Astrocyte (in vitro differentiated cells and primary cell): Measurements from ENCODE around the gene ITPKA. TPM values are rescaled to one million over a fixed set of nuclear protein-coding genes. Genes with fewer than 3 reads are reported as not detected.

Source experiments
- DNase-seq: peaks from one replicate; pipeline ENCODE4 v3.0.0-alpha.2; 2010; ENCODE audit warnings: low read depth
- FAIRE-seq: peaks from 2 replicates; lab custom pipeline; 2011; peaks lifted over from hg19 to GRCh38; lab: Jason Lieb, UNC
- H2AFZ ChIP-seq: 2 replicates; pipeline ENCODE4 v1.6.0; 2012; ENCODE audit warnings: low read depth, low read length, inconsistent platforms
- H3K27ac ChIP-seq: 2 replicates; pipeline ENCODE4 v1.5.1; 2011; ENCODE audit warnings: low read depth, low read length, inconsistent platforms
- H3K27me3 ChIP-seq: 2 replicates; pipeline ENCODE4 v1.6.0; 2011; ENCODE audit warnings: low read length, inconsistent platforms; ENCODE audit not compliant: insufficient read depth
- H3K36me3 ChIP-seq: 2 replicates; pipeline ENCODE4 v1.5.1; 2011; ENCODE audit warnings: low read length, inconsistent platforms; ENCODE audit not compliant: insufficient read depth
- H3K4me1 ChIP-seq: 2 replicates; pipeline ENCODE4 v1.5.1; 2011; ENCODE audit warnings: low read length, inconsistent platforms; ENCODE audit not compliant: insufficient read depth
- H3K4me2 ChIP-seq: 2 replicates; pipeline ENCODE4 v1.6.0; 2012; ENCODE audit warnings: low read length, inconsistent platforms
- H3K4me3 ChIP-seq: 2 replicates; pipeline ENCODE4 v1.5.1; 2011; ENCODE audit warnings: low read depth, mild to moderate bottlenecking, low read length, inconsistent platforms; ENCODE audit not compliant: insufficient read depth
- H3K79me2 ChIP-seq: 2 replicates; pipeline ENCODE4 v1.6.0; 2012; ENCODE audit warnings: mild to moderate bottlenecking, low read length, inconsistent platforms; ENCODE audit not compliant: insufficient read depth
- H3K9ac ChIP-seq: 2 replicates; pipeline ENCODE4 v1.6.0; 2012; ENCODE audit warnings: mild to moderate bottlenecking, low read length, inconsistent platforms
- H3K9me3 ChIP-seq: 2 replicates; pipeline ENCODE4 v1.5.1; 2012; ENCODE audit warnings: low read depth, mild to moderate bottlenecking, low read length, inconsistent platforms; ENCODE audit not compliant: insufficient read depth
- H4K20me1 ChIP-seq: 2 replicates; pipeline ENCODE4 v1.6.0; 2012; ENCODE audit warnings: low read length, inconsistent platforms; ENCODE audit not compliant: insufficient read depth
- H3K27ac Mint-ChIP-seq: one replicate; pipeline ENCODE4 v1.8.0; 2021; ENCODE audit warnings: mild to moderate bottlenecking, mixed read lengths; ENCODE audit not compliant: unreplicated experiment
- H3K27me3 Mint-ChIP-seq: one replicate; pipeline ENCODE4 v1.8.0; 2021; ENCODE audit warnings: low read depth, mixed read lengths; ENCODE audit not compliant: unreplicated experiment
- H3K36me3 Mint-ChIP-seq: one replicate; pipeline ENCODE4 v1.8.0; 2021; ENCODE audit warnings: low read depth, mixed read lengths; ENCODE audit not compliant: unreplicated experiment
- H3K4me1 Mint-ChIP-seq: one replicate; pipeline ENCODE4 v1.8.0; 2021; ENCODE audit warnings: low read depth, mixed read lengths; ENCODE audit not compliant: unreplicated experiment
- H3K4me3 Mint-ChIP-seq: one replicate; pipeline ENCODE4 v1.8.0; 2021; ENCODE audit warnings: mild to moderate bottlenecking, moderate library complexity, mixed read lengths; ENCODE audit not compliant: unreplicated experiment
- H3K9me3 Mint-ChIP-seq: one replicate; pipeline ENCODE4 v1.8.0; 2021; ENCODE audit warnings: mild to moderate bottlenecking, mixed read lengths; ENCODE audit not compliant: unreplicated experiment
- CTCF ChIP-seq: IDR thresholded peaks from 2 replicates; pipeline ENCODE4 v1.5.1; 2011; ENCODE audit warnings: low read depth, mild to moderate bottlenecking, inconsistent platforms, low read length, moderate library complexity; ENCODE audit not compliant: insufficient read depth
- EZH2 ChIP-seq: IDR thresholded peaks from 2 replicates; pipeline ENCODE4 v1.6.1; 2012; ENCODE audit warnings: mild to moderate bottlenecking, low read length, inconsistent platforms; ENCODE audit not compliant: insufficient read depth
- total RNA-seq: library from RNA; stranded (reverse); gene quantifications from 2 replicates; pipeline ENCODE4 v1.2.1, GENCODE V29; 2021

The ITPKA gene
- total RNA-seq, 1 donor from 2014 or later = 1.2 TPM

GRCh38 chr15:41473418-41473817, 20.3 kb upstream of the ITPKA start:
- H3K4me2 ChIP-seq = no peak overlapping the region
- H2AFZ ChIP-seq = no peak overlapping the region
- H3K27me3 ChIP-seq = no peaks in the 10 kb centered on the region
- Mint-ChIP-seq H3K4me3 (no peak overlapping the region), H3K27me3 (no peaks in the 10 kb centered on the region), H3K36me3 (peaks cover 35% of the 10 kb centered on the region), H3K27ac (no peak overlapping the region), H3K9me3 (no peaks in the 10 kb centered on the region), H3K4me1 (peaks cover 9% of the 10 kb centered on the region)
- H3K79me2 ChIP-seq = no peaks in the 10 kb centered on the region
- DNase-seq = no peak
- no peaks in the 10 kb centered on the region for H3K9me3 ChIP-seq
- no peak for TF ChIP-seq EZH2
- TF ChIP-seq CTCF = no peak
- peaks cover 4% of the 10 kb centered on the region for H3K4me1 ChIP-seq
- H4K20me1 ChIP-seq = no peaks in the 10 kb centered on the region
- no peak overlapping the region for H3K27ac ChIP-seq
- H3K9ac ChIP-seq = no peak overlapping the region
- peaks cover 38% of the 10 kb centered on the region for H3K36me3 ChIP-seq
- FAIRE-seq = no peak
- H3K4me3 ChIP-seq = no peak overlapping the region

GRCh38 chr15:41474436-41474835, 19.2 kb upstream of the ITPKA start:
- H3K9me3 Mint-ChIP-seq = no peaks in the 10 kb centered on the region
- peaks cover 32% of the 10 kb centered on the region for H3K36me3 Mint-ChIP-seq
- no peak for FAIRE-seq

More at GRCh38 chr15:41474436-41474835, 19.2 kb upstream of the ITPKA start:
- Mint-ChIP-seq H3K4me1 (peaks cover 9% of the 10 kb centered on the region), H3K27me3 (no peaks in the 10 kb centered on the region), H3K4me3 (no peak overlapping the region), H3K27ac (no peak overlapping the region)
- DNase-seq = no peak
- no peak overlapping the region for H3K4me2 ChIP-seq
- no peak for TF ChIP-seq EZH2
- TF ChIP-seq CTCF = no peak
- H3K36me3 ChIP-seq = peaks cover 48% of the 10 kb centered on the region
- no peak overlapping the region for H3K27ac ChIP-seq
- no peaks in the 10 kb centered on the region for H3K9me3 ChIP-seq
- no peaks in the 10 kb centered on the region for H3K27me3 ChIP-seq
- H3K79me2 ChIP-seq = no peaks in the 10 kb centered on the region
- no peaks in the 10 kb centered on the region for H4K20me1 ChIP-seq
- peaks cover 4% of the 10 kb centered on the region for H3K4me1 ChIP-seq
- H3K9ac ChIP-seq = no peak overlapping the region
- no peak overlapping the region for H3K4me3 ChIP-seq
- H2AFZ ChIP-seq = no peak overlapping the region
